GM19025 (cell line): ENCODE results near the gene CYP2D6.
"Not testable (repeated sequence)": the region's sequence is repeated elsewhere in the genome, so short reads cannot be mapped to it uniquely, and the experiment has no call there.

Source experiments
- ATAC-seq: cut with Tn5 transposase; IDR thresholded peaks from one replicate; pipeline ENCODE4 v1.9.1; 2021; ENCODE audit warnings: mild to moderate bottlenecking, low read depth, moderate library complexity; ENCODE audit not compliant: unreplicated experiment

Gene CYP2D6

GRCh38 chr22:42130639-42131431 is at the start of gene CYP2D6:
Gene CYP2D6, minus strand, starts transcription at chr22:42130810. Its CDS starts 19 bp downstream, at chr22:42130791.
- not testable (repeated sequence) for ATAC-seq

GRCh38 chr22:42179616-42180015 is 49.0 kb upstream of the CYP2D6 start:
- no peak for ATAC-seq

- ATAC-seq = no peak
These were observed 48.4 kb upstream of the CYP2D6 start for GRCh38 chr22:42178910-42179519.

GRCh38 chr22:42177891-42178336 is 47.3 kb upstream of the CYP2D6 start:
- no peak for ATAC-seq

DNA sequence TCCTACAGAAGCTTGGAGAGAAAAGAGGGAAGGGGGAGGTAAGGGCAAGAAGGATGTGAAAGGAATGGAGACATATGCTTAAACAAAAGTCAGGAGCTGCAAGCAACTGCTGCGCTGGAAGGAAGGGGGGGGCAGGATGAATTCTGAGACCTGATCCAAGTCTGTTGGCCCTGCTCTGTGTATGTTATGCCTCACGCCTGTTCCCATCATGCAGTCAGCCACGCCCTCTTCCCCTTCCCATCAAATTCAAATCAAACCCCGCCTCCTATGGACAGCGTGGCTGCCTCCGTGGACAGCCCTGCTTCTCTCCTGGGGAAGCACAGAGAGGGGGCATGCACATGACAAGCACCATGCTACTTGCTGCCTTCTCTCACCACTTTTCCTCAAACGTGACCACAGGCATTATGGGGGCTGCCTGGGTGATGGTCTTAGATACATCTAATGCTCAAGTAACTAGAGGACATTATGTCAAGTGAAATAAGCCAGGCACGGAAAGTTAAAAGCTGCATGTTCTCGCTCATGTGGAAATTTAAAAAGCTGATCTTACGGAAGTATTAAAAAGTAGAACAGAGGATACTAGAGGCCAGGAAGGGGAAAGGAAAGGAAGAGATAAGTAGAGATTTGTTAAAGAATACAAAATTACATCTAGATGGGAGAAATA is 45.8 kb upstream of the CYP2D6 start:
- no peak for ATAC-seq

GRCh38 chr22:42174062-42174461 is 43.5 kb upstream of the CYP2D6 start:
- ATAC-seq = no peak

DNA sequence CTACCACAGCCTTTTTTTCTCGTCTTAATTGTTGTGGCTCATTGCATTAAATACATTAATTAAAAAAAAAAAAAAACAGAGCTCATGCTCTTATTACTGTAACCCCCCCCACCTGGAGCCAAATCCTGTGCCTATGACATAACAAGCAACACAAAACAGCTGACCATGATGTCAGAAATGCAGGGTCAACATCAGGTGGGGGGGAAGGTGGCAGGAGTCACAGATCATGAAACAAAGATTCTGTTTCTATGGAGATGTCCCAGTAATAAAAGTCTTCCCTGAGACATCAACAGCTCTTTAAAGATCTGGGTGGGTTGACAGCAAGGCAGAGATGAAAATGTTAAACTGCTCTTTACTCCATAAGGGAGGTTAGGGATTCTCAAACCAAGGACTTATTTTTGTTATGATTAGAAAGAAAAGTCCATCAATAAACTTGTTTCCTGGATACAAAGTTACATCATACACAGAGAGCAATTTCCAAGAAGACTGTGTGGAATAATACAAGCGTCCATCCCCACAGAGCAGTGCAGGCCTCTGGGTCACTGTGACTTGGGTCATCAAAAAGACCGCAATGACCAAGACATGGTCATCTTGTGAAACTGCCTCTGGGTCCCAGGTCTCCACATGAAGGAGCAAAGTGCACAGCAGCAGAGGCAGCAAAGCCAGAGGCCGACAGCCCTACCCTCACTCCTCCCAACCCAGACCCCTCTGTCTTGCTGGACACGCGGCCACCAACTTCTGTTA is 42.7 kb upstream of the CYP2D6 start:
- no peak for ATAC-seq

GRCh38 chr22:42172773-42173172 is 42.2 kb upstream of the CYP2D6 start:
- no peak for ATAC-seq

DNA sequence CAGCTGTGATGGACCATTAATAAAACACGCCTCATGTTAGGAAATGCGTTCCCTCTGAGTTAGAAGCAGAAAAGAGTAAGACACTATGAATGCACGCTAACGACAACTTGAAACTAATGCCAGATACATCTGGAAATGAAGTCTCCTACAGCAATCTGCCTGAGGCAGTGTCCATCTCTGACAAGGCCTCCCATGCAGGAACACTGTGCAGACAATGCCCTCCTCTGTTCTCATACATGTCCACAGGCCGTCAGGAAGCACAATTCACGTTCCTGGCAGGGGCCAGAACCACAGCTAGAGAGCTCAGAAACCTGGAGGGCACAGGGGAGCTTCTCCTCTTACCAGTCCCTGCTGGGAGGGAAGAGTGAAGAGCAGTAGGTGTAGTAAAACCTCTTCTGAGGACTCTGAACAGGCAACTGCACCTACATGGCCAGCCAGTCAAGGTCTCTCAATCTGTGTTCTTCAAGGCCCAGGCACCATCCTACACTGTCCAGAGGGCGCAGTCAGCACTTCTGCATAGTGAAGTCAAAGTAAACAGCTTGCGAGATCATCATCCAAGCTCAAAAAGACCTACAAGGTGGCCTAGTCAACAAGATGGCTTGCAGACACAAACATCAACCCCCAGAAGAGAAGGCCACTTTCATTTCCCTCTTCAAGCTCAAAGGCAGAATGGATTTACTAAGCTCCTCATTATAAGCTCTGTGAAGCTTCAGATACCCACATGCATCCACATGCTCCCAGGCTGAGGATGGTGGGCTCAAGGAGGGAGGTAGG is 41.5 kb upstream of the CYP2D6 start:
- no peak for ATAC-seq

- no peak for ATAC-seq
These were observed 40.8 kb upstream of the CYP2D6 start for GRCh38 chr22:42171417-42171816.

DNA sequence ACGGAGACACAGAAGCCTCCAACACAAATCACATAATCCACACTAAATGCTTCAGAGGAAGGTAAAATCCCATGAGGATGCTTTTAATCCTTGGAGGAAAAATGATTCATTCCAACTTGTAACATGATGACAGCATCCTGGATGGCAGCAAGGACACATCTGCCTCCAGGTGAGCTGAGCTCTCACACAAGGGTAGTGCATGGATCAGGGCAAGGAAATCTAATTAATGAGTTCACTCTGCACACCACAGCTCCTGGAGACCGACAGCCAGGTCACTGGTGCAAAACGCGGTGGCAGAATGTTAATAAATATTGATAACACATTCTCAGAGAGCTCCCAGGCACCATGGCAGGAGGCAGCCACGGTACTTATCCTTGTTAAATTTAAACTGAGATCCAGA is 40.3 kb upstream of the CYP2D6 start:
- no peak for ATAC-seq

- no peak for ATAC-seq
These were observed 38.5 kb upstream of the CYP2D6 start for GRCh38 chr22:42169055-42169469.

GRCh38 chr22:42168476-42168875 is 37.9 kb upstream of the CYP2D6 start:
- no peak for ATAC-seq

GRCh38 chr22:42167066-42167465 is 36.5 kb upstream of the CYP2D6 start:
- no peak for ATAC-seq

DNA sequence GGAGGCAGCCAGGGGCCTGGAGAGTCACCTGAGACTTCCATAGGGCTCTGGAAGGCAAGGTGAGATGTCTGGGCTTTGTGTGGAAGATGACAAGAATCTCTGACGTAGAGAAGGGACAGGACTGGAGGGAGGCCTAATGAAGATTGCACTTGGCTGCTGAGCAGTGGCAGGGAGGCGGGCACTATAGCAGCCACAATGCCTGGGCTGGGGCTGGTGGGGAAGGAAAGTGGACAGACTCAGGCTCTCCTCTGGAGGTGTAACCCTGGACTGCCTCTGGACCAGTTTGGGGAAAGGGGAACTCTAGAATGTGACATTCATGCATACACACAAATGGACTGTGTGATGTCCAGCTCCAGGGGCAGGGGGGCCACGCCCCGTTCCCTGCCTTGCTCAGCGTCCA is 34.3 kb upstream of the CYP2D6 start:
- ATAC-seq = no peak

DNA sequence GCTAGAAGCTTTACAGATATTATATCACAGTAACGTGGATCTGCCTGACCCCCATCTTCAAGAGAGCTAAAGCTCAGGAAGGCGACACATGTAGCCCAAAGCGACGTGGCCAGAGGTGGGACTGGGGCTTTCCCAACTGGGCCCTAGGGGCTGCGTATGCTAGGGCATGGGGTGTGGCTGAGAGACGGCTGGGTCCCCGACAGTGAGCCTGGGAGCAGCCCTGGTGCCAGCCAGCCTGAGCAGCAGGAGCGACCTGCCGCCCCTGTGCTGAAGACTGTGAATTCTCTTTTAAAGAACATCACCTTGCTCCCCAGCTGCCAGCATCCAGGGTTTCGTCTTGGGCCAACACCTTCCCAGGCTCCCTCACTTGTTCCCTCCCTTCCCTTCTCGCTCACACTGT is 32.9 kb upstream of the CYP2D6 start:
- ATAC-seq = no peak

DNA sequence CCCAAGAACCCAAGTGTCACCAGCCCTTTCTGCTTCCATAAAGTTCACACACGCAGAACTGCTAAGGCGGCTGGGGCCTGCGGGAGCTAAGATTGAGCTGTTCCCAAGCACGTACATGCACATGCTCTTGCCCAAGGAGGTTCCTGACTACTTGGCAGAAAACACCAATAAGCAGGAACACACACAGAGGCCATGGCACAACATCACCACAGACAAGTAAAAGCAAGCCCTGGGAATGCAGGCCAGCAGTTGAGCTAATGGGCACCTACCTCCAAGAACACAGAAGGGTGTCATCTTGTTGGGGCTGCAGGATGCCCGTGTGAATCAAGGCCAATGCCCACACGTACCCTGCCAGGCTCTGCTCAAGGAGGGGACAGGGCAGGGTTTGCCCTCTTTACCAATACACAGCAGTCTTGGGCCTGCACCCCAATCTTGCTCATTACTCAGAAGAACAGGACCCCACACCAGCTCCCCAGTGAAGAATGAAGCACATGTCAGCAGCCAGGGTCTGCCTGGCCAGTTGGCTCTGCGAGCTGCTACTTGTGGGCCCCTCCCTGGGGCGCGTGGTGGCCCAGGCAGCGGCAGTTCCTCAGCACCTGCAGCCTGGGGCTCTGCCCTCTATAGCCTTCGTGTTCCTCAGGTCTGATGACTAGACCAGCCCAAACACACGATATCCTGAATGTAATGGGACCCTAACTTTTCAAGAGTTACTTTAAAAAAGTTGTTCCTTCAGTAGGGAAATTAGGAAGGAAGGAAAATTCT is 32.3 kb upstream of the CYP2D6 start:
- ATAC-seq = no peak

DNA sequence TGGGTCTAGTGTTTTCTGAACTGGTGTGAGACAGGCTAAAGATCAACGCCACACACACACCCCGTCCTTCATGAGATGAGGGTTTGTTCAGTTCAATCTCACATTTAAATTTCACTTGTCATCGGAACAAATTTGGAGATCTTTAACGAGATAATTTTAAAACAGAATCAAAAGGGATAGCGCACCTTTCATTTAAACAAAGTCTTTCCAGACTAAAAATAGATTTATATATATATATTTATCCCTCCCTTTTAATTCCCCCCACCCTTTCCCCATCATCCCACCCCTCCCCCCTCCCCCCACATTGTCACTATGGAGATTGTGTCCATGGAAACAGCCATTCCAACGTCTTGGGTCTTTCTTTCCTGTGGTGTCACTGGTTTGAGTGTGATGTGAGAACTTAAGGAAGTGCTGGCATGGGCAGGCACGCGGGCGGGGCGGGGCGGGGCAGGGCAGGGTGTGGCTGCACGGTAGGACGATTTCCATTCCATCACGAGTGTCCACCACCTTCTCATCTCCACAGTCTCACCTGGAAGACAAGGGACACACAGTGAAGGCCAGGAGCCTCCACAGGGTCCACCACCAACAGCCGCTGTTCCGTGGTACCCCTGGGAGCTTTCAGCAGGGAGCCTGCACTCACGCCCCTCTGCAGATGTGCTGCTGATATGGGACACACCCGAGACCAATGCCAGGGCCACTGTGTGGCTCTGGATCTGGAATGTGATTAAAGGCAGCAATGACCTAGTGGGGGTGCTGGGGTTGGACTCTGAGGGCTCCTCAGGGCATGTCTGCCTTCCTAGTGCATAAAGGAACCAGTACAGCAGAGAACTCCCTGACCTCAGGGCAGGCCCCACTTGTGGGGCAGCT is 30.5 kb upstream of the CYP2D6 start:
- no peak for ATAC-seq
